Adipocyte (in vitro differentiated cells): Measurements from ENCODE around the gene CLDN24.
A peak's percentile ranks its signal among the peaks of the same experiment; 100 is the strongest.

Source experiments
- DNase-seq: peaks from one replicate; pipeline ENCODE4 v3.0.0-alpha.2; 2015; ENCODE audit warnings: low read depth
- H3K27me3 ChIP-seq: replicated peaks from 2 replicates; pipeline ENCODE4 v1.7.0; 2013; ENCODE audit warnings: mild to moderate bottlenecking, low read length, moderate library complexity; ENCODE audit not compliant: control insufficient read depth, insufficient read depth
- H3K36me3 ChIP-seq: 2 replicates; pipeline ENCODE4 v1.7.0; 2013; ENCODE audit warnings: low read length, mild to moderate bottlenecking, moderate library complexity; ENCODE audit not compliant: control insufficient read depth, insufficient read depth, severe bottlenecking
- H3K4me1 ChIP-seq: 2 replicates; pipeline ENCODE4 v1.7.0; 2013; ENCODE audit warnings: mild to moderate bottlenecking, low read length, moderate library complexity; ENCODE audit not compliant: control insufficient read depth, insufficient read depth
- H3K4me3 ChIP-seq: 2 replicates; pipeline ENCODE4 v1.7.0; 2013; ENCODE audit warnings: mild to moderate bottlenecking, low read length, moderate library complexity
- H3K9ac ChIP-seq: 2 replicates; pipeline ENCODE4 v1.7.0; 2013; ENCODE audit warnings: mild to moderate bottlenecking, low read length, moderate library complexity
- H3K9me3 ChIP-seq: 2 replicates; pipeline ENCODE4 v1.7.0; 2013; ENCODE audit warnings: mild to moderate bottlenecking, low read length, moderate library complexity; ENCODE audit not compliant: control insufficient read depth

CLDN24 gene

GRCh38 chr4:183297675-183298074, 24.6 kb downstream of the CLDN24 start:
- H3K9me3 ChIP-seq, result no peaks in the 10 kb centered on the region
- H3K36me3 ChIP-seq, result peaks cover 37% of the 10 kb centered on the region
- no peak for DNase-seq
- no peaks in the 10 kb centered on the region for H3K4me1 ChIP-seq
- no peak overlapping the region for H3K4me3 ChIP-seq
- no peaks in the 10 kb centered on the region for H3K27me3 ChIP-seq
- H3K9ac ChIP-seq, result no peak overlapping the region

GRCh38 chr4:183295711-183296110, 26.5 kb downstream of the CLDN24 start:
- Histone ChIP-seq H3K9me3 (no peaks in the 10 kb centered on the region), H3K27me3 (no peaks in the 10 kb centered on the region), H3K4me3 (no peak overlapping the region), H3K4me1 (no peaks in the 10 kb centered on the region), H3K36me3 (peaks cover 36% of the 10 kb centered on the region), H3K9ac (no peak overlapping the region)
- no peak for DNase-seq

- Histone ChIP-seq H3K4me1 (no peaks in the 10 kb centered on the region), H3K36me3 (peaks cover 52% of the 10 kb centered on the region), H3K4me3 (no peak overlapping the region), H3K9ac (no peak overlapping the region), H3K9me3 (no peaks in the 10 kb centered on the region), H3K27me3 (no peaks in the 10 kb centered on the region)
- DNase-seq, result no peak
These were observed 31.2 kb downstream of the CLDN24 start for GRCh38 chr4:183291070-183291469.

- H3K4me1 ChIP-seq, result no peaks in the 10 kb centered on the region
- H3K36me3 ChIP-seq, result peaks cover 42% of the 10 kb centered on the region
- H3K9ac ChIP-seq, result no peak overlapping the region
- no peaks in the 10 kb centered on the region for H3K27me3 ChIP-seq
- no peaks in the 10 kb centered on the region for H3K9me3 ChIP-seq
- DNase-seq, result no peak
- no peak overlapping the region for H3K4me3 ChIP-seq
These were observed 32.5 kb downstream of the CLDN24 start for GRCh38 chr4:183289688-183290087.

- H3K9ac ChIP-seq, result no peak overlapping the region
- no peaks in the 10 kb centered on the region for H3K4me1 ChIP-seq
- DNase-seq, result no peak
- no peak overlapping the region for H3K4me3 ChIP-seq
- H3K36me3 ChIP-seq, result peaks cover 48% of the 10 kb centered on the region
- H3K9me3 ChIP-seq, result no peaks in the 10 kb centered on the region
- H3K27me3 ChIP-seq, result no peaks in the 10 kb centered on the region
These were observed 33.3 kb downstream of the CLDN24 start for GRCh38 chr4:183288955-183289354.

GRCh38 chr4:183287677-183288076, 34.5 kb downstream of the CLDN24 start:
- H3K9ac ChIP-seq, result no peak overlapping the region
- H3K9me3 ChIP-seq, result no peaks in the 10 kb centered on the region
- H3K4me3 ChIP-seq, result no peak overlapping the region
- H3K27me3 ChIP-seq, result no peaks in the 10 kb centered on the region
- peaks cover 61% of the 10 kb centered on the region for H3K36me3 ChIP-seq
- no peak for DNase-seq
- H3K4me1 ChIP-seq, result no peaks in the 10 kb centered on the region

- Histone ChIP-seq H3K4me3 (no peak overlapping the region), H3K9ac (no peak overlapping the region), H3K36me3 (peaks cover 64% of the 10 kb centered on the region), H3K9me3 (no peaks in the 10 kb centered on the region), H3K4me1 (no peaks in the 10 kb centered on the region), H3K27me3 (no peaks in the 10 kb centered on the region)
- DNase-seq, result no peak
These were observed 34.9 kb downstream of the CLDN24 start for GRCh38 chr4:183287309-183287659.

GRCh38 chr4:183286590-183287308, 35.5 kb downstream of the CLDN24 start:
- H3K9ac ChIP-seq, result no peak overlapping the region
- no peaks in the 10 kb centered on the region for H3K27me3 ChIP-seq
- H3K36me3 ChIP-seq, result peaks cover 70% of the 10 kb centered on the region
- no peak overlapping the region for H3K4me3 ChIP-seq
- no peaks in the 10 kb centered on the region for H3K9me3 ChIP-seq
- no peak for DNase-seq
- no peaks in the 10 kb centered on the region for H3K4me1 ChIP-seq

GRCh38 chr4:183285886-183286285, 36.3 kb downstream of the CLDN24 start:
- no peak overlapping the region for H3K9ac ChIP-seq
- no peaks in the 10 kb centered on the region for H3K4me1 ChIP-seq
- no peaks in the 10 kb centered on the region for H3K9me3 ChIP-seq
- H3K4me3 ChIP-seq, result no peak overlapping the region
- DNase-seq, result no peak
- peaks cover 76% of the 10 kb centered on the region for H3K36me3 ChIP-seq
- no peaks in the 10 kb centered on the region for H3K27me3 ChIP-seq

- Histone ChIP-seq H3K36me3 (peaks cover 82% of the 10 kb centered on the region), H3K9ac (no peak overlapping the region), H3K4me1 (no peaks in the 10 kb centered on the region), H3K4me3 (no peak overlapping the region), H3K27me3 (no peaks in the 10 kb centered on the region), H3K9me3 (no peaks in the 10 kb centered on the region)
- DNase-seq, result peak; percentile 70
These were observed 37.3 kb downstream of the CLDN24 start for GRCh38 chr4:183284965-183285364.

GRCh38 chr4:183284258-183284785, 37.9 kb downstream of the CLDN24 start:
- Histone ChIP-seq H3K4me3 (no peak overlapping the region), H3K36me3 (peaks cover 77% of the 10 kb centered on the region), H3K9ac (no peak overlapping the region), H3K27me3 (no peaks in the 10 kb centered on the region), H3K9me3 (no peaks in the 10 kb centered on the region), H3K4me1 (no peaks in the 10 kb centered on the region)
- DNase-seq, result no peak

- no peaks in the 10 kb centered on the region for H3K27me3 ChIP-seq
- H3K9me3 ChIP-seq, result peaks cover 29% of the 10 kb centered on the region
- no peak overlapping the region for H3K4me3 ChIP-seq
- H3K9ac ChIP-seq, result no peak overlapping the region
- peaks cover 56% of the 10 kb centered on the region for H3K36me3 ChIP-seq
- no peak for DNase-seq
- H3K4me1 ChIP-seq, result no peaks in the 10 kb centered on the region
These were observed 46.1 kb downstream of the CLDN24 start for GRCh38 chr4:183276106-183276505.
